CD4-positive, alpha-beta T cell treated with Interleukin-12 subunit alpha and Interleukin-12 subunit beta, for 1 hour (primary cell): ENCODE data around the gene RPS6KB2.
A peak's percentile ranks its signal among the peaks of the same experiment; 100 is the strongest.
"Not testable (repeated sequence)": the region's sequence is repeated elsewhere in the genome, so short reads cannot be mapped to it uniquely, and the experiment has no call there.

Experiments
- DNase-seq: peaks from one replicate; pipeline ENCODE4 v3.0.0-alpha.2; 2020

RPS6KB2 gene

DNA sequence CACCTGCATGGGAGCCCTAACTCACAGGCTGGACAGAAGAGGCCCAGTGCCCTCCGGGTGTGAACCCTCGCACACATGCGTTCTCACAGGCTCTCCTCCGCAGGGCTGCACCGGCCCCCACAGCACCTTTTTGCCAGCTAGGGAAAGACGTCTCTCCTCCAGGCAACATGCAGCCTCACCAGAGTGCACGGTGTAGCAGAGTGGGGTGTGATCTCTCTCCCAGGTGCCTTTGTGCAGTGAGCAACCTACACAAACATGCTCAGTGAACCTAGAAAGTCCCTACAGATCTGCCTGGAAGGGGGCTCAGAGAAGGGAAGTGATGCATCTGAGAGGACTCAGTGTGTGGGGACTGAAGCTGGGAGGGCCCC lies 16.5 kb upstream of the RPS6KB2 start:
- no peak for DNase-seq

DNA sequence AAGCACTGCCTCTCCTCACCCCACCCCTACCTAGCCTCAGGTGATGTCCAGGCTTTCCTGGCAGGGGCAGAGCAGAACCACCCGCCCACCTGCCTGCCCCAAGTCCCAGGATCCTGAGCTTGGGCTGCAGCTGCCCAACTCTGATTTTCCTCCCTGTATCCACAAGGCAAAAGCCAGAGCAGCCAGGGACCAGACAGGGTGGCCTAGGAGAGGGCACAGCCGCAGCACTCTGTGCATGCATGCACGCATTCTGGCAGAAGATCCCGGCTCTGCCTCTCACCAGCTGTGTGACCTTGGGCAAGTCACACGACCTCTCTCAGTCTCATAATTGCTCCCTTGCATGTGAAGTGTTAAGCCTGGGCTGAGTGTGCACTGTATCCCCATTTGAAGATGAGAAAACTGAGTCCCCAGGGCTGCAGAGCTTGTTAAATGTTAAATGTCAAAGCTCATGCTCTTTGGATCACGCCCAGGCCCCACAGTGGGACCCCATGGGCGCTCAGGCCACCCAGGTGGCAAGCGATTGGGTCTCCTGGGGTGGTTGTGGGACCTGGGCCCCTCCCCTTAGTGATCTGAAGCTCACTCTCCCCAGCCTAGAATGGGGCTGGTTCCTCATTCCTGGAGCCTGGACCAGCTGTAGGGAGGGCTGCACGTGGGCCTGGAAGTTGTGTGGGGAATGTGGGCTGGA lies 15.7 kb upstream of the RPS6KB2 start:
- DNase-seq: no peak

DNA sequence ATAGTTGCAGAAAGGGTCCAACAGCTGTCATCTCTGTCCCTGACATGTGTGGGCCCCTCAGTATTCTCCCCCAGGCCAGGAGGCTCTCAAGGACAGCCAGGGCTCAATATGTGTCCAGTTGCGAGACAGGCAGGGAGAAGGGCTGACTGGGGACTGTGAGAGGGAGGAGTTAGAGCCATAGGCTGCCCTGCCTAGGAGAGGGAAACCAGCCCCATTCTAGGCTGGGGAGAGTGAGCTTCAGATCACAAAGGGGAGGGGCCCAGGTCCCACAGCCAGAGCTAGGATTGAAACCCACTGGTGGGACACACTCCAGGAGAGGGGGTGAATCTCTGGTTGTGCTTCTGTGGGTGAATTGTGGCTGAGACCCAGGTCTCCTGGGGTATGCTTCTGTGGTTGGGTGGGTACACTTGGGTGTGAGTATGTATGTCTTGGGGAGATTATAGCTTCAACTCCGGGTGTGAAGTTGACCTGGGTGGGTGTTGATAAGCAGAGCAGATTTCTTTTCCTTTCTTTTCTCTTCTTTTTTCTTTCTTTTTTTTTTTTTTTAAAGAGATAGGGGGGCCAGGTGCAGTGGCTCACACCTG lies 14.9 kb upstream of the RPS6KB2 start:
- no peak for DNase-seq

DNA sequence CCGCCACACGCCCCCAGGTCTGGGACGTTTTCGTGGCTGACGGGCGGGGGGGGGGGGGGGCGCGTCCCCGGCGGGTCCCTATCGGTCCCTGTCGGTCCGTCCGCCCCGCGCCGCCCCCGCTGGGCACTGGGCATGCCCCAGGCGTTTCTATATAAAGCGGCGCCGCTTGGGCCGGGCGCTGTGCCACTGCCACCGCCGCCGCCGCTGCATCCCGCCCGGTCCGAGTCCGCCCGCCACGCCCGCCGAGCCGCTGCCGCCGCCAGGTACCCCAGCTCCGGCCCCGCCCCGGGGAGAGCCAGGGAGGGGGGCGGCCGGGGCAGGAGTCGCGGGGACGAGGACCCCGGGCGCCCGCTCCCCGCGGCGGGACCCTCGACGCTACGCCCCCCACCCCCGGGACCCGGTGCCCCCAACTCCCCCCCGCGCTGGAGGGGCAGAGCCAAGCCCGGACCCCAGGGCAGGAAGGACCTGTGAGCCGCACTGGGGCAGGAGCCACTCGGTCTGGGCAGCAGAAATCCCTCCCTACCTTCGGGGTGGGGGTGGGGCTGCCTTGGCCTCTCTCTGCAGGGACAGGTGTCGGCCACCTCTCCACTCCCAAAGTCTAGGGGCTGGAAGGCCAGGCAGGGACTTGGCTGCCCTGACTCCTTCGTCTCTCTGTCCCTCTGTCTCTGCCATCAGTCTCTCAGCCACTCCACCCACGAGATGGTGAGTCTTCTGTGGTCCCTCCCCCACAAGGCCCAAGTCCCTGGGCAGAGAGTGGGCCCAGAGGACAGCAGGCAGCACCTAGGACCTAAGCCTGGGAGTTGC lies 12.6 kb upstream of the RPS6KB2 start, which contains the start of gene CARNS1:
TSS of gene CARNS1 (plus strand) at position 178 of the 804 bp plus-strand sequence. CDS start at position 700, 522 bp downstream.
- no peak for DNase-seq

DNA sequence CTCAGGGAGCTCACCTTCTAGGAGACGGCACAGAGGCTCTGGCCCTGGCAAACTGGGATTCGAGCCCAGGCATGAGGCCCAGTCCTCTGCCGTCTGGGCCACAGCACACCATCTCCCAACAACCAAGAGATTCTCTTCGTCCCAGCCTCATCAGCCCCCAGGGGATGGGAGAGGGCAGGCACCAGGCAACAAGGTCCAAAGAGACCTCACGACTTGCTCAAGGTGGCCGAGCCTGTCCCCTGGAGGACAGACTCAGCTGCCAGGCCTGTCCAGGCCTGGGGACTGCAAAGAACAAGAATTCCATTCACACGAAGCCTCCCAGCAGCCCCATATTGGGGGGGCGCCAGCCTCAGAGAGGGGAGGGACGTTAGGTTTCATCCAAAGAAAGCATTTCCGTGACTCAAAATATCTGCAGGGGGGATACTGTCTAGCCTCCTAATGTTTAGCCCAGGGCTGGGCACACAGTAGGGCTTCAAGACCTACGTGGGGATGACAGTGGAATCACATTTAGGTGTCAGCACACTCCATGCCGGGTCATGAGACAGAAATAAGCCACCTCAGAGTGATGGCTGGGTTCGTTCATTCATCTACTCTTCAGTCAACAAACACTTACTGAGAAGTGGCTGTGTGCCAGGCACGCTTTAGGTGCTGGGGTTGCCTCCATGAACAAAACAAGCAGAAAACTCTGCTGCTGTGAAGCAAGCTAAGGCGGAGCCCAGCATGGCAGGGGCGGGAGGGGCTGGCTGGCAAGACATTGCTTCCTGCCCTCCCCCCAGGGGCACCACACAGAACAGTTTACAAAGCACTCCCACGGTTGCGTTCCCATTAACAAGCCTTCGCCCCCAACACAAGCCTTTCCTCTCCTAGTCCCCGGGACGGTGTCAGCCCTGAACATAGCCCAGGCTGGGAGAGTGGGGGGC lies 11.6 kb upstream of the RPS6KB2 start:
- DNase-seq: peak; percentile 89

DNA sequence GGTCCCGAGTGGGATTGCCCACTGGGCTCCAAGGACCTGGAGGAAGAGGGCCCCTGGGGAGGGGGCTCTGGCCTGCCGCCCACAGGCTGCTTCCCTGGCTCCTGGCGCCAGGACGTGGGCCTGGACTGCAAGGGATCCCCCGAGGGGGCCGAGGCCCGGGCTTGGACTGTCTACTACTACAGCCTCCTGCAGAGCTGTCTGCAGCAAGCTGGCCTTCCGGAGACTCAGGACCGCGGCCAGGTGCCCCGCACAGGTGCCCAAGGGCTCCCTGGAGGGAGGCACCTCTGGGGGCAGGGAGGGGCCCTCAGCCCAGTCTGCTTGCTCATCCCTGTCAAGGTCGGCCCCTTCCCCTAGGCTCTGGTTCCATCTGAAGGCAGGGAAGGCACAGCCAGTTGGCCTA lies 10.9 kb upstream of the RPS6KB2 start:
- DNase-seq: no peak

DNA sequence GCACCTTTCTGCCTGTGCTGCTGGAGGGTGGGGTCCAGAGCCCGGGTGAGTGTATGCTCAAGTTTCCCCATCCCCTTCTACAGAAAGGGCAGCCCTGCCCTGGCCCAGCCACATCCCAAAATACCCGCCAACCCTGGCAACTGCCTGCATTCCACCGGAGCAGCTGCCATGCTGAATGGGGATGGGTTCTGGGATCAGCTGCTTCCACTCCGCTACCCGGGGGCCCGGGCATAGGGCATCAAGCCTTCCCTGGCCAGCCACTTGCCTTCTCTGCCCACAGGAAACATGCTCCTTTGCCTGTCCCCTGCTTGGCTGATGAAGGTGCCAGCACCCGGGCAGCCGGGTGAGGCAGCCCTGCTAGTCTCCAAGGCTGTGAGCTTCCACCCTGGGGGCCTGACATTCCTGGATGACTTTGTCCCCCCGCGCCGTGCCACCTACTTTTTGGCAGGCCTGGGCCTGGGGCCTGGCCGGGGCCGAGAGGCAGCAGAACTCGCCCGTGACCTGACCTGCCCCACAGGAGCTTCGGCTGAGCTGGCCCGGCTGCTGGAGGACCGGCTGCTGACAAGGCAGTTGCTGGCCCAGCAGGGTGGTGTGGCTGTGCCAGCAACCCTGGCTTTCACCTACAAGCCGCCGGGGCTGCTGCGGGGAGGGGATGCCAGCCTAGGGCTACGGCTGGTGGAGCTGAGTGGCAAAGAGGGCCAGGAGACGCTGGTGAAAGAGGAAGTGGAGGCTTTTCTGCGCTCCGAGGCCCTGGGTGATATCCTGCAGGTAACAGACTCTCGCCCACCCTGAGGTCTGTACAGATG lies 9.6 kb upstream of the RPS6KB2 start:
- no peak for DNase-seq

DNA sequence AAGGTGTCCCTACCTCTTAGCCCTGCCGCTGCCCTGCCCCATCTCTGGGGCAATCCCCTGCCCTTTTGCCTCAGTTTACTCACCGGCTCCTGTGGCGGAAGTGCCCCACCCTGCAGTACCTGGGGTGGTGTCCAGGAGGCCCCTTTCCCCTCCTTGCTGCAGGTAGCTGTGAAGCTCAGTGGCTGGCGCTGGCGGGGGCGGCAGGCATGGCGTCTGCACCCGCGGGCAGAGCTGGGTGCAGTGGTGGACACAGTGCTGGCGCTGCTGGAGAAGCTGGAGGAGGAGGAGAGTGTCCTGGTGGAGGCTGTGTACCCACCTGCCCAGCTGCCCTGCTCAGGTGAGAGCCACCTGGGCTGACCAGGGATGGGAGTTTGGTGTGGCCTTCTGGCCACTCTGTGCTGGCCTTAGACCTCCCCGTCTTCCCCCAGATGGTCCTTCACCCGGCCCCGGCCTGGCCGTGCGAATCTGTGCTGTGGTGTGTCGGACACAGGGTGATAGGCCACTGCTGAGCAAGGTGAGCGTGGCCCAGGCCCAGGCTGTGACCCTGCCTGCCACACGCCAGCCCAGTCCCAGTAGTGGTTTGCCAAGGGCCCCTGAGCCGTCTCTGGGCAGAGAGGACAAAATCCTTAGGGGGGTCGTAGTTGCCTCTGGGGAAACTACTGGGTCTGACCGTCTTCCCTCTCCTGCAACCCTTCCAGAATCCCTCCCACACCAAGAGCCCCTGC lies 8.8 kb upstream of the RPS6KB2 start:
- DNase-seq: no peak

DNA sequence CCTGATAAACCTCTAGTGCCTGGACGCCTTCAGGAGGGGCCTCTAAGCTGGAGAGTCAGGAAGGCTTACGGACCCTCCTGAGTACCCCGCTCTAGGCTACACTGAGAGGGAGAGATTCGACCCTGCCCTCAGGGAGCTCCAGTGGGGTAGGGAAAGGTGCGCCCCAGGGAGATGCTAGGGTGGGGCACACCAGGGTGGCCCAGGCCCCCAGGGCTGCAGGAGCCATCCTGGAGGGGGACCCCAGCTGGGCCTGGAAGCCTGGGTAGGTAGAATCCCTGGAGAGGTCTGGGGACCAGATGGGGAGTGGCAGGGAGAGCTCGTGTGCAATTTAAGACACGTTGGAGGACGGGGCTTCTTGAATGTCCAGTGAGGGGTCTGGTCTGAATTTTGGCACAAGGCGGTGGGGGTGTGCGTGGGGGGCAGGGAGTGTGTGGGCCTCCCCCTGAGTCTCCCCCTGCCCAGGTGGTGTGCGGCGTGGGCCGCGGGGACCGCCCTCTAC lies 8.1 kb upstream of the RPS6KB2 start:
- DNase-seq: no peak

DNA sequence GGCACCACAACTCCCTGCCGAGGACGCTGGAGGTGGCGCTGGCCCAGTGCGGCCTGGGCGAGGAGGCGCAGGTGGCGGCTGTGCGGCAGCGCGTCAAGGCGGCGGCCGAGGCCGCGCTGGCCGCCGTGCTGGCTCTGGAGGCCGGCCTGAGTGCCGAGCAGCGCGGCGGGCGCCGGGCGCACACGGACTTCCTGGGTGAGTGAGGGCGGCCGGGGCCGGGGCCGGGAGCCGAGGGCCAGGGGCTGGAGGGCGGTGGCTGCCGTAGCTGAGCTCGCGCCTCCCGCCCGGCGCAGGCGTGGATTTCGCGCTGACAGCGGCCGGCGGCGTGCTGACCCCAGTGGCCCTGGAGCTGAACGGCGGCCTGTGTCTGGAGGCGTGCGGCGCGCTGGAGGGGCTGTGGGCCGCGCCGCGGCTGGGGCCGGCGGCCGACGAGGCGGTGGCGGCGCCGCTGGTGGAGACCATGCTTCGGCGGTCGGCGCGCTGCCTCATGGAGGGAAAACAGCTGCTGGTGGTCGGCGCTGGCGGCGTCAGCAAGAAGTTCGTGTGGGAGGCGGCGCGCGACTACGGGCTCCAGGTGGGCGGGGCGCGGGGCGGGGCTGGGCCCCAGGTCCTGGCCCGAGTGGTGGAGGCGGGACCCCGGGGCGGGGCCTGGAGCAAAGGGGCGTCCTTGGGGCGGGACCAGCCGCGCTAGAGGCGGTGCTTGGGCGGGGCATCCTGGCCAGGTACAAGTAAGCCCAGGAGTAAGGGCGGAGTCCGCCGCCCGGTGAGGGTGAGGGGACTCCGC lies 7.5 kb upstream of the RPS6KB2 start:
- DNase-seq: peak; percentile 98

DNA sequence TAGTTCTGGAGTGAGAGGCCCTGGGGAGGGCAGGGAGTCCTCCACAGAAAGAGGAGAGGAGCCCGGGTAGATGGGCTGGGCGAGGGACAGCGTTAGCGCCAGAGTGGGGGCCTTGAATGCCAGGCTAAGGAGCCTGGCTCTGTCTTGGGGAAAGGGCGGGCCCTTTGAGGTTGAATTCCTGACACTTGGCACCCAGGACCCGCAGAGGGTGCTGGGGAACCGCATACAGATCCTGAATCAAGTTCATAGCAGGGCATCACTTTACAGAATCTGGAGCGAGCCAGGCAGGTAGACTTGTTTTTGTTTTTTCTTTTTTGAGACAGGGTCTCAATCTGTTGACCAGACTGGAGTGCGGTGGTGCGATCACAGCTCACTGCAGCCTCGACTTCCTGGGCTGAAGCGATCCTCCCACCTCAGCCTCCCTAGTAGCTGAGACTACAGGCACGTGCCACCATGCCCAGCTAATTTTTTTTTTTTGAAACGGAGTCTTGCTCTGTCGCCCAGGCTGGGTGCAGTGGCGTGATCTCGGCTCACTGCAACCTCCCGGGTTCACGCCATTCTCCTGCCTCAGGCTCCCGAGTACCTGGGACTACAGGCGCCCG lies 6.8 kb upstream of the RPS6KB2 start:
- no peak for DNase-seq

DNA sequence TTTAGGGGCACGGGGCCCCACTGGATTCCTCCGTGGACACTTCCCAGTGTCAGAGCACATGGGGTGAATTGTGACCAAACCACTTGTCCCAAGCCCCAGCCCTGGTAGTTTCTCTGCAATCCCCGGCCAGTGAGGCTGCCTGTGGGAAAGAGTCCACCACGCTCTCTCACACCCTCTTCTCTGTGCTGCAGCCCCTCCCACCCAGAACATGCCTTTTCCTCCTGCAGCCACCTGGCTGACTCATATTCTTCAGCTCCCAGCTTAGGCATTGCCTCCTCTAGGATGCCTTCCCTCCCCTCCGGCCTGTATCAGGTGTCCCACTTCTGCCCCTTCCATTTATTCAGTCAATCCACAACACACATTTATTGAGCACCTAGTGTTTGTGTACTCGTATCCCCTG lies 5.4 kb upstream of the RPS6KB2 start:
- no peak for DNase-seq

DNA sequence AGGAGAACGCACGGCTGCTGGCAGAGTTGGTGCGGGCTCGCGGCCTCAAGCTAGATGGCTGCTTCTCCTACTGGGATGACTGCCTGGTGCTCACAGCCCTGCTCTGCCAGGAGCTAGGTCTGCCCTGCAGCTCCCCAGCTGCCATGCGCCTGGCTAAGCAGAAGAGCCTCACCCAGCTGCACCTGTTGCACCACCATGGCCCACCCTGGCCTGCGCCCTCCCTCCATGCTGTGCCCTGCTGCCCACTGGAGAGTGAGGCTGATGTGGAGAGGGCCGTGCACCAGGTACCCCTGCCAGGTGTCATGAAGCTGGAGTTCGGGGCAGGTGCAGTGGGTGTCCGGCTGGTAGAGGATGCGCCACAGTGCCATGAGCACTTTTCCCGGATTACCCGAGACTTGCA lies 4.8 kb upstream of the RPS6KB2 start:
- no peak for DNase-seq

DNA sequence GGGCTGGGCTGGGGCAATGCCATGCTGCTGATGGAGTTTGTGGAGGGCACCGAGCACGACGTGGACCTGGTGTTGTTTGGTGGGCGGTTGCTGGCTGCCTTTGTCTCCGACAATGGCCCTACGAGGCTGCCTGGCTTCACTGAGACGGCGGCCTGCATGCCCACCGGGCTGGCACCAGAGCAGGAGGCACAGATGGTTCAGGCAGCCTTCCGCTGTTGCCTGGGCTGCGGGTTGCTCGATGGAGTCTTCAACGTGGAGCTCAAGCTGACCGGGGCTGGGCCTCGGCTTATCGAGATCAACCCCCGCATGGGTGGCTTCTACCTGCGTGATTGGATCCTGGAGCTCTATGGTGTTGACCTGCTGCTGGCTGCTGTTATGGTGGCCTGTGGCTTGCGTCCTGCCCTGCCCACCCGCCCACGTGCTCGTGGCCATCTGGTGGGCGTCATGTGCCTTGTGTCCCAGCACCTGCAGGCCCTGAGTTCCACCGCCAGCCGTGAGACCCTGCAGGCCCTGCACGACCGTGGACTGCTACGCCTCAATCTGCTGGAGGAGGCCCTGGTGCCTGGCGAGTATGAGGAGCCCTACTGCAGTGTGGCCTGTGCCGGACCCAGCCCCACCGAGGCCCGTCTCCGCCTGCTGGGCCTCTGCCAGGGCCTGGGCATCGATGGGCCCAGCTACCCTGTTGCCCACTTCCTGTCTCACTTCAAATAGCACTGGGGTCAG lies 4.2 kb upstream of the RPS6KB2 start:
- DNase-seq: no peak

DNA sequence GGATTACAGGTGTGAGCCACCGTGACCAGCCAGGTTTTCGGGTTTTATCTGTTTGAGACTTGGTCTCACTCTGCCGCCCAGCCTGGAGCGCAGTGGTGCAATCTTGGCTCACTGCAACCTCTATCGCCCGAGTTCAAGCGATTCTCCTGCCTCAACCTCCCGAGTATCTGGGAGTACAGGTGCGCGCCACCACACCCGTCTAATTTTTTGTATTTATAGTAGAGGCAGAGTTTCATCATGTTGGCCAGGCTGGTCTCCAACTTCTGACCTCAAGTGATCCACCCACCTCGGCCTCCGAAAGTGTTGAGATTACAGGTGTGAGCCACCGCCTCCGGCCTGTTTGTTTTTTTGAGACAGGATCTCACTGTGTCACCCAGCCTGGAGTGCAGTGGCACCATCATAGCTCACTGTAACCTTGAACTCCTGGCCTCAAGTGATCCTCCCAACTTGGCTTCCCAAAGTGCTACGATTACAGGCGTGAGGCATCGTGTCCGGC lies 882 bp upstream of the RPS6KB2 start:
- DNase-seq: not testable (repeated sequence)

DNA sequence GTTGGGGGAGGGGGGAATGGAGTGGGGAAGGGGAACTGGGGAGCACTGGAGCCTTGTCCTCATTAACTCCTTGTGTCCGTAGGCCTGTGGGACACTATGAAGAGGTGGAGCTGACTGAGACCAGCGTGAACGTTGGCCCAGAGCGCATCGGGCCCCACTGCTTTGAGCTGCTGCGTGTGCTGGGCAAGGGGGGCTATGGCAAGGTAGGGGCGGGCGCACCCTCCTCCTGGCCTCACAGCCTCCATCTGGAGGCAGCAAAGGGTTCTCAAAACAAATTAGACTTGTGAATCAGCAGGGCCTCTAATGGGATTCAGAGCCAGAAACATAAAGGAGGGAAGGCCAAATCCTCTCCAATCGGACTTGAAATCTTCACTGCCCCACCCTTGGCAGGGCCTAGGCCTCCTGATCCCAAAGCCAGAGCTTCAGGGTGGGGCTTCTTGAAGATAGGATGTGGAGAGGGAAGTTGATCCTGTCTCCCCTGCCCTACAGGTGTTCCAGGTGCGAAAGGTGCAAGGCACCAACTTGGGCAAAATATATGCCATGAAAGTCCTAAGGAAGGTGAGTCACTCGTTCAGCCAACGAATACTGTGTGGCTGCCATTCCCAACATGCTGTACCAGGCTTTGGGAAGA lies 859 bp downstream of the RPS6KB2 start:
- DNase-seq: no peak

DNA sequence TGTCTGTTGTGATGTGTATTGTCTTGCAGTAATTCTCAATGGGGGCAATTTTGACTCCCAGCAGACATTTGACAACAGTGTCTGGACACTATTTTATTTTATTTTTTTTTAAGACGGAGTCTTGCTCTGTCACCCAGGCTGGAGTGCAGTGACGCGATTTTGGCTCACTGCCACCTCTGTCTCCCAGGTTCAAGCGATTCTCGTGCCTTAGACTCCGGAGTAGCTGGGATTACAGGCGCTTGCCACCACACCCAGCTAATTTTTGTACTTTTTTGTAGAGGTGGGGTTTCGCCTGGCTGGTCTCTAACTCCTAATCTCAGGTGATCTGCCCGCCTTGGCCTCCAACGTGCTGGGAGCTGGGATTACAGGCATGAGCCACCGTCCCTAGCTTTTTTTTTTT lies 1.4 kb downstream of the RPS6KB2 start:
- DNase-seq: no peak
